IMR-90 (cell line): ENCODE results near the gene CD164L2. TPM values are rescaled to one million over a fixed set of nuclear protein-coding genes. Genes with fewer than 3 reads are reported as not detected.

Source experiments
- ATAC-seq: fragments of 200-7000 bp; cut with Tn5 transposase; 2 replicates; pipeline ENCODE4 v1.9.1; 2020; ENCODE audit warnings: low read depth, mild to moderate bottlenecking, moderate library complexity
- BruUV-seq: library from RNA; stranded (reverse); fragments of 400-500 nt; replicated peaks from 2 replicates; lab custom pipeline; 2021; lab: Mats Ljungman, UMichigan
- CTCF ChIA-PET: fragments of 300-600 bp; formaldehyde crosslinking; extraction: SDS; loops from one replicate; lab custom pipeline; 2021; ENCODE audit warnings: antibody characterized with exemption; lab: Yijun Ruan, JAX
- POLR2A ChIA-PET: fragments of 300-600 bp; sonication (Branson Sonifier 250); formaldehyde crosslinking; loops from one replicate; lab custom pipeline; 2022; ENCODE audit warnings: antibody characterized with exemption; ENCODE audit not compliant: unreplicated experiment; lab: Charles Lee
- DNase-seq: peaks from one replicate; pipeline ENCODE4 v3.0.0; 2013
- H2AFZ ChIP-seq: replicated peaks from 2 replicates; pipeline ENCODE3; 2013; ENCODE audit warnings: low read length, mild to moderate bottlenecking; ENCODE audit not compliant: poor library complexity
- H2AK5ac ChIP-seq: 2 replicates; pipeline ENCODE4 v1.6.1; 2013; ENCODE audit warnings: low read depth, low read length, inconsistent platforms
- H2AK9ac ChIP-seq: replicated peaks from 2 replicates; pipeline ENCODE3; 2013; ENCODE audit warnings: mild to moderate bottlenecking, low read depth, low read length, moderate library complexity; ENCODE audit not compliant: poor library complexity
- H2BK120ac ChIP-seq: 2 replicates; pipeline ENCODE4 v1.6.1; 2013; ENCODE audit warnings: low read depth, low read length, inconsistent platforms
- H2BK15ac ChIP-seq: 3 replicates; pipeline ENCODE4 v1.6.1; 2013; ENCODE audit warnings: low read depth, low read length, inconsistent platforms
- H2BK20ac ChIP-seq: 2 replicates; pipeline ENCODE4 v1.6.1; 2013; ENCODE audit warnings: low read depth, mild to moderate bottlenecking, inconsistent platforms, low read length, moderate library complexity
- H2BK5ac ChIP-seq: 2 replicates; pipeline ENCODE4 v1.6.1; 2013; ENCODE audit warnings: mild to moderate bottlenecking, low read depth, low read length, inconsistent platforms; ENCODE audit not compliant: poor library complexity, severe bottlenecking
- H3K14ac ChIP-seq: replicated peaks from 2 replicates; pipeline ENCODE4 v1.6.1; 2013; ENCODE audit warnings: low read depth, low read length, inconsistent platforms
- H3K18ac ChIP-seq: 2 replicates; pipeline ENCODE4 v1.6.1; 2013; ENCODE audit warnings: low read depth, low read length, control low read depth
- H3K23ac ChIP-seq: 2 replicates; pipeline ENCODE4 v1.6.1; 2013; ENCODE audit warnings: low read depth, low read length, inconsistent platforms
- H3K27ac ChIP-seq: 2 replicates; pipeline ENCODE4 v1.5.1; 2013; ENCODE audit warnings: mild to moderate bottlenecking, control low read depth, low read length; ENCODE audit not compliant: insufficient read depth
- H3K27me3 ChIP-seq: 2 replicates; pipeline ENCODE4 v1.6.1; 2013; ENCODE audit warnings: low read length; ENCODE audit not compliant: control insufficient read depth, insufficient read depth
- H3K36me3 ChIP-seq: 2 replicates; pipeline ENCODE4 v1.6.1; 2013; ENCODE audit warnings: low read length, mixed read lengths; ENCODE audit not compliant: control insufficient read depth, insufficient read depth
- H3K4ac ChIP-seq: 2 replicates; pipeline ENCODE4 v1.6.1; 2013; ENCODE audit warnings: low read depth, low read length, inconsistent platforms
- H3K4me1 ChIP-seq: 2 replicates; pipeline ENCODE4 v1.6.1; 2013; ENCODE audit warnings: low read length, mixed read lengths; ENCODE audit not compliant: control insufficient read depth, insufficient read depth
- H3K4me2 ChIP-seq: 2 replicates; pipeline ENCODE4 v1.6.1; 2013; ENCODE audit warnings: low read depth, mild to moderate bottlenecking, control low read depth, low read length, moderate library complexity
- H3K4me3 ChIP-seq: 2 replicates; pipeline ENCODE4 v1.5.1; 2013; ENCODE audit warnings: low read depth, mild to moderate bottlenecking, control low read depth, low read length, moderate library complexity; ENCODE audit not compliant: insufficient read depth
- H3K56ac ChIP-seq: 2 replicates; pipeline ENCODE4 v1.6.1; 2013; ENCODE audit warnings: low read length, inconsistent platforms; ENCODE audit not compliant: insufficient read depth; ENCODE audit errors: extremely low read depth
- H3K79me1 ChIP-seq, 2 experiments: 2 replicates each; pipeline ENCODE4 v1.6.1; 2013; ENCODE audit warnings: low read length in 2 of 2, inconsistent platforms in 1 of 2, low read depth in 1 of 2
- H3K9ac ChIP-seq: 2 replicates; pipeline ENCODE4 v1.6.1; 2013; ENCODE audit warnings: low read depth, low read length, control low read depth
- H3K9me1 ChIP-seq: 2 replicates; pipeline ENCODE4 v1.6.1; 2013; ENCODE audit warnings: low read length, inconsistent platforms; ENCODE audit not compliant: insufficient read depth
- H3K9me3 ChIP-seq: 2 replicates; pipeline ENCODE4 v1.6.1; 2013; ENCODE audit warnings: low read length; ENCODE audit not compliant: control insufficient read depth, insufficient read depth
- H4K20me1 ChIP-seq: 2 replicates; pipeline ENCODE4 v1.6.1; 2013; ENCODE audit warnings: low read length, inconsistent platforms; ENCODE audit not compliant: insufficient read depth
- H4K5ac ChIP-seq: 2 replicates; pipeline ENCODE4 v1.6.1; 2013; ENCODE audit warnings: mild to moderate bottlenecking, low read depth, low read length, control low read depth
- H4K8ac ChIP-seq, 2 experiments: 2 replicates each; pipeline ENCODE4 v1.6.1; 2013; ENCODE audit warnings: low read depth in 2 of 2, low read length in 2 of 2, control low read depth in 1 of 2, inconsistent platforms in 1 of 2
- H4K91ac ChIP-seq: 2 replicates; pipeline ENCODE4 v1.6.1; 2013; ENCODE audit warnings: low read depth, low read length, inconsistent platforms; ENCODE audit not compliant: insufficient read depth
- BHLHE40 ChIP-seq: fragments of 150-350 bp; IDR thresholded peaks from 2 replicates; pipeline ENCODE4 v1.6.1; 2016; ENCODE audit warnings: mild to moderate bottlenecking, low read depth, low read length
- CEBPB ChIP-seq: IDR thresholded peaks from 2 replicates; pipeline ENCODE4 v1.6.1; 2012; ENCODE audit warnings: low read depth, low read length, improper control_type of control experiment
- CHD1 ChIP-seq: IDR thresholded peaks from 2 replicates; pipeline ENCODE4 v1.6.1; 2012; ENCODE audit warnings: low read depth, low read length, improper control_type of control experiment
- FOS ChIP-seq: fragments of 150-350 bp; IDR thresholded peaks from 2 replicates; pipeline ENCODE4 v1.6.1; 2016; ENCODE audit warnings: low read depth, low read length
- MAZ ChIP-seq: IDR thresholded peaks from 2 replicates; pipeline ENCODE4 v1.6.1; 2012; ENCODE audit warnings: low read depth, mild to moderate bottlenecking, low read length, improper control_type of control experiment, moderate library complexity, borderline replicate concordance
- MXI1 ChIP-seq: IDR thresholded peaks from 2 replicates; pipeline ENCODE4 v1.6.1; 2012; ENCODE audit warnings: low read depth, mild to moderate bottlenecking, low read length, moderate library complexity, borderline replicate concordance
- NFE2L2 ChIP-seq: fragments of 150-350 bp; IDR thresholded peaks from 2 replicates; pipeline ENCODE4 v1.6.1; 2016; ENCODE audit warnings: low read depth, mild to moderate bottlenecking, low read length
- POLR2A ChIP-seq: IDR thresholded peaks from 2 replicates; pipeline ENCODE4 v1.6.1; 2012; ENCODE audit warnings: mild to moderate bottlenecking, low read depth, low read length
- RAD21 ChIP-seq: IDR thresholded peaks from 2 replicates; pipeline ENCODE4 v1.6.1; 2012; ENCODE audit warnings: low read length, improper control_type of control experiment
- RCOR1 ChIP-seq: IDR thresholded peaks from 2 replicates; pipeline ENCODE4 v1.6.1; 2012; ENCODE audit warnings: mild to moderate bottlenecking, low read length, improper control_type of control experiment; ENCODE audit not compliant: insufficient replicate concordance
- RFX5 ChIP-seq: IDR thresholded peaks from 2 replicates; pipeline ENCODE4 v1.8.0; 2012; ENCODE audit warnings: low read depth, mild to moderate bottlenecking, low read length, moderate library complexity
- SMC3 ChIP-seq: fragments of 150-350 bp; IDR thresholded peaks from 2 replicates; pipeline ENCODE4 v1.6.1; 2016; ENCODE audit warnings: low read depth, mild to moderate bottlenecking, antibody characterized with exemption, low read length, moderate library complexity
- USF2 ChIP-seq: fragments of 150-350 bp; IDR thresholded peaks from 2 replicates; pipeline ENCODE4 v1.6.1; 2017; ENCODE audit warnings: mild to moderate bottlenecking, antibody characterized with exemption, low read length, low read depth
- WGBS, 2 experiments: methylation state at CpG; one replicate each; pipeline versions ENCODE4 v1.1.5 to v1.1.7; 2013; ENCODE audit warnings: missing lambda C conversion rate in 2 of 2; ENCODE audit not compliant: insufficient read length in 1 of 2; ENCODE audit errors: extremely low coverage in 2 of 2; 5-methylcytosine and 5-hydroxymethylcytosine counted together
- dilution Hi-C: fragments of 300-500 bp; cut with HindIII; formaldehyde crosslinking; loops from one replicate; pipeline ENCODE4 v1.14.3; 2018; ENCODE audit warnings: low sequenced_read_pairs; ENCODE audit not compliant: unreplicated experiment
- in situ Hi-C: fragments of 300-500 bp; cut with MboI; formaldehyde crosslinking; loops from 3 replicates; pipeline ENCODE4 v1.14.3; 2019; ENCODE audit warnings: low sequenced_read_pairs, inconsistent platforms, mixed read lengths
- intact Hi-C: fragments of 100-400 bp; cut with micrococcal nuclease; formaldehyde crosslinking; loops from 2 replicates; pipeline ENCODE4 v1.10.0; 2022
- polyA plus RNA-seq, 3 experiments: library from polyadenylated mRNA; depleted of rRNA; stranded (reverse); fragments of >200 nt; gene quantifications; 2 replicates each; pipeline ENCODE4 v1.2.3, GENCODE V29; 2012; ENCODE audit warnings: low replicate concordance in 1 of 3
- total RNA-seq: library from RNA; depleted of rRNA; stranded (reverse); fragments of >200 nt; gene quantifications from 2 replicates; pipeline ENCODE4 v1.2.3, GENCODE V29; 2012
- TF ChIP-seq, protein P1 (sequence below): fragments of 150-350 bp; IDR thresholded peaks from 2 replicates; pipeline ENCODE4 v1.6.1; 2016; ENCODE audit warnings: low read depth, mild to moderate bottlenecking, low read length, moderate library complexity, borderline replicate concordance

Gene CD164L2
- total and polyA plus RNA-seq, 2 of the 4 experiments (the other 2 are of a cell fraction): not detected

DNA sequence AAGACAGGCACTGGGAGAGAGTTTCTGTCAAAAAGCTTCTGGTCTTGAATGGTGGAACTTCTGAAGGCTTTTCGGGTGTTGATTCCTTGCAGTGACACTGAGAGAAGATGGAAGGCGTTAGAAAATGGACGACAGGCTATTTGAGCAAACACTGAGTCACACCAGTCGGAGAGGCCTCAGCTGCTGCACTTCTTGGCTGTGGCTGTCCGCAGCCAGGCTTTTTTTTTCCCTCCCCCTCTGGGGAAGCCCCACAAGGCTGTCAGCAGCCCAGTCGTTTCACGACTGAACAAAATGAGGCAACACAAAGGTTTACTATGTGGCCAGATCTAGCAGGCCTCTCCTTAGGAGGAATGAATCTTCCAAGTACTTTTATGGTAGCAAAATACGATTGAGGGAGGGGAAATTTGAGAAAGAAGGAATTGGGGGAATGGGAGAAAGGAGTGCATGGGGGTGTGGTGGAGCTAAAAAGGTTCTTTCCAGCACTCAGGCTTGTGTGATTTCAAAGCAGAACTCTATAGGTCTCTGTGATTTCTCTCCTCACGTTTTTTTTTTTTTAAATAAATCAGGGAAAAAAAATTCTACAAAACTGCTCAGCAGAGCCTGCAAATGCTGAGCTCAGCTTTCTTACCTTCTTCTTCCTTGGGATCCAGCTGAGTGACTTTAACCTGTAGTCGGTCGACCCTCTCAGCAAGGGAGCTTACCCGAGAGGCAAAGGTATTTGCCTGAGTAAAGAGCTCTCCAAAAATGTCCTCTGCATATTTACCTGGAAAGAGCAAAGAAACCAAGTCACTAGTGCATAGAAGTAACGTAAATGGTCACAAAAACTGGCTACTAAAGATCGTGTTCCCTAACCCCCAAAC is 35.4 kb upstream of the CD164L2 start:
- H3K56ac ChIP-seq: peak overlapping the region; percentile 55
- H3K18ac ChIP-seq: peak overlapping the region; percentile 67
- H4K5ac ChIP-seq: peak overlapping the region; percentile 55
- no peak overlapping the region for H3K4me3 ChIP-seq
- peak overlapping the region; percentile 72 for H3K9ac ChIP-seq
- peaks cover 8% of the 10 kb centered on the region; the same call in 1 of the 2 replicates for H3K9me1 ChIP-seq
- H3K27ac ChIP-seq: peak overlapping the region; percentile 87
- H3K4me2 ChIP-seq: peak overlapping the region; percentile 70
- peak overlapping the region; percentile 25 to 71; a peak in 3 of 4 replicates for H4K8ac ChIP-seq
- peak overlapping the region; percentile 40; the same call in 1 of the 2 replicates for H2AK5ac ChIP-seq
- in situ Hi-C loops: loop anchor here (10.0 kb wide), 1 partner anchor 246 kb away; no protein-coding TSS in a partner anchor
- BruUV-seq: no TSS peak
- peak overlapping the region; percentile 34; the same call in 1 of the 2 replicates for H2BK20ac ChIP-seq
- H3K79me1 ChIP-seq: peaks cover 32 to 66% of the 10 kb centered on the region in 2 experiments
- DNase-seq (peak; percentile 96), ATAC-seq (peak; percentile 94)
- peak overlapping the region; percentile 42 for H4K91ac ChIP-seq
- peaks cover 29% of the 10 kb centered on the region for H3K36me3 ChIP-seq
- peak overlapping the region; percentile 33; the same call in 1 of the 2 replicates for H2BK120ac ChIP-seq
- peak overlapping the region; percentile 59; the same call in 1 of the 2 replicates for H3K14ac ChIP-seq
- H3K27me3 ChIP-seq: no peaks in the 10 kb centered on the region
- intact Hi-C loops: loop anchor here (1.0 to 2.0 kb wide), 2 partner anchors 70 to 109 kb away; no protein-coding TSS in a partner anchor
- peak overlapping the region; percentile 9 for H2AFZ ChIP-seq
- H2BK15ac ChIP-seq: 0 out of 3 replicates have a peak overlapping the region, but pooled peaks have one; percentile 9
- dilution Hi-C loops: no loop called here
- peak overlapping the region; percentile 28 for H2AK9ac ChIP-seq
- H3K9me3 ChIP-seq: no peaks in the 10 kb centered on the region
- CTCF ChIA-PET: interaction anchor here (1.6 kb wide), 1 partner anchor 138 kb away, joined by 5 read pairs; no protein-coding TSS in a partner anchor
- no peaks in the 10 kb centered on the region for H4K20me1 ChIP-seq
- peak overlapping the region; percentile 66 for H2BK5ac ChIP-seq
- POLR2A ChIA-PET: interaction anchor here (0.7 kb wide), 2 partner anchors 86 to 120 kb away, joined by 6 to 7 read pairs; no protein-coding TSS in a partner anchor
- WGBS, 2 experiments: 0% methylated on average over 1 of the region's 14 CpGs; no CpG with 5 or more reads in 1 of the 2 experiments
- H3K23ac ChIP-seq: peak overlapping the region; percentile 37
- peaks cover 11% of the 10 kb centered on the region for H3K4me1 ChIP-seq
- H3K4ac ChIP-seq: peak overlapping the region; percentile 66
- peak; percentile 41 for TF ChIP-seq RAD21
- peak; percentile 90 for TF ChIP-seq CEBPB
- no peak; the same call in 1 of the 2 replicates for TF ChIP-seq CHD1
- TF ChIP-seq POLR2A: no peak
- TF ChIP-seq NFE2L2: no peak
- peak; percentile 40; the same call in 1 of the 2 replicates for TF ChIP-seq BHLHE40
- TF ChIP-seq USF2: peak; percentile 34; the same call in 1 of the 2 replicates
- peak; percentile 42 for TF ChIP-seq SMC3
- TF ChIP-seq MAZ: peak; percentile 51; the same call in 1 of the 2 replicates
- TF ChIP-seq RCOR1: no peak
- TF ChIP-seq FOS: peak; percentile 79
- TF ChIP-seq, protein P1, sequence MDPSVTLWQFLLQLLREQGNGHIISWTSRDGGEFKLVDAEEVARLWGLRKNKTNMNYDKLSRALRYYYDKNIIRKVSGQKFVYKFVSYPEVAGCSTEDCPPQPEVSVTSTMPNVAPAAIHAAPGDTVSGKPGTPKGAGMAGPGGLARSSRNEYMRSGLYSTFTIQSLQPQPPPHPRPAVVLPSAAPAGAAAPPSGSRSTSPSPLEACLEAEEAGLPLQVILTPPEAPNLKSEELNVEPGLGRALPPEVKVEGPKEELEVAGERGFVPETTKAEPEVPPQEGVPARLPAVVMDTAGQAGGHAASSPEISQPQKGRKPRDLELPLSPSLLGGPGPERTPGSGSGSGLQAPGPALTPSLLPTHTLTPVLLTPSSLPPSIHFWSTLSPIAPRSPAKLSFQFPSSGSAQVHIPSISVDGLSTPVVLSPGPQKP: no peak
- TF ChIP-seq MXI1: no peak
- TF ChIP-seq RFX5: no peak
